HG03196 (cell line): ENCODE measurements around the gene CUL9.

Source experiments
- ATAC-seq: cut with Tn5 transposase; IDR thresholded peaks from one replicate; pipeline ENCODE4 v1.9.1; 2021; ENCODE audit not compliant: unreplicated experiment

Gene CUL9

GRCh38 chr6:43172104-43173007 lies 9.6 kb upstream of the CUL9 start:
- ATAC-seq, result no peak

- ATAC-seq, result no peak
These were observed 8.3 kb upstream of the CUL9 start for GRCh38 chr6:43173591-43174262.

- ATAC-seq, result peak; percentile 64
These were observed 7.5 kb upstream of the CUL9 start for GRCh38 chr6:43174263-43175112.

- no peak for ATAC-seq
These were observed 6.1 kb upstream of the CUL9 start for GRCh38 chr6:43175676-43176422.

DNA sequence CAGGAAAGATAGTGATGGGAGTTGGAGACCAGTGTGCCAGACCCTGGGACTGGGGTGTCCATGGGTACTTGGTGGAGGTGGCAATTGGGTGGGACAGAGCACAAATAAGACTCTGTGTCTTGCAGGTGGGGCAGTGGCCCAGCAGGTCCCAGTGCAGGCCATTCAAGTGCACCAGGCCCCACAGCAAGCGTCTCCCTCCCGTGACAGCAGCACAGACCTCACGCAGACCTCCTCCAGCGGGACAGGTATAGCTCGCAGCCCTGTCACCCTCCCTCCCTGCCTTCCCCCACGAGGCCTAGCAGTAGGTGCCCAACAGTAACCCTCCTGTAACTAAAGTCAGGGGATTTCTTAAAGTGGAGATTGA lies 5.6 kb upstream of the CUL9 start:
- no peak for ATAC-seq

DNA sequence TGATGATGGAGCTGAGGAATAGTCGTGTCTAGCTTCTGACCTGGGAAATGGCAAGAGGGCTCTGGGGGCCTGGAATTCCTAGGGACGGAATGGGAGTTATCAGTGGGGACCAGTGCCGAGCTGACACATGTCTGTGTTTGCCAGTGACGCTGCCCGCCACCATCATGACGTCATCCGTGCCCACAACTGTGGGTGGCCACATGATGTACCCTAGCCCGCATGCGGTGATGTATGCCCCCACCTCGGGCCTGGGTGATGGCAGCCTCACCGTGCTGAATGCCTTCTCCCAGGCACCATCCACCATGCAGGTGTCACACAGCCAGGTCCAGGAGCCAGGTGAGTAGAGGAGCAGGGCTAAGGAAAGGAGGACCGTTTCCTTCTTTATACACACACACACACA lies 3.8 kb upstream of the CUL9 start:
- ATAC-seq, result no peak

DNA sequence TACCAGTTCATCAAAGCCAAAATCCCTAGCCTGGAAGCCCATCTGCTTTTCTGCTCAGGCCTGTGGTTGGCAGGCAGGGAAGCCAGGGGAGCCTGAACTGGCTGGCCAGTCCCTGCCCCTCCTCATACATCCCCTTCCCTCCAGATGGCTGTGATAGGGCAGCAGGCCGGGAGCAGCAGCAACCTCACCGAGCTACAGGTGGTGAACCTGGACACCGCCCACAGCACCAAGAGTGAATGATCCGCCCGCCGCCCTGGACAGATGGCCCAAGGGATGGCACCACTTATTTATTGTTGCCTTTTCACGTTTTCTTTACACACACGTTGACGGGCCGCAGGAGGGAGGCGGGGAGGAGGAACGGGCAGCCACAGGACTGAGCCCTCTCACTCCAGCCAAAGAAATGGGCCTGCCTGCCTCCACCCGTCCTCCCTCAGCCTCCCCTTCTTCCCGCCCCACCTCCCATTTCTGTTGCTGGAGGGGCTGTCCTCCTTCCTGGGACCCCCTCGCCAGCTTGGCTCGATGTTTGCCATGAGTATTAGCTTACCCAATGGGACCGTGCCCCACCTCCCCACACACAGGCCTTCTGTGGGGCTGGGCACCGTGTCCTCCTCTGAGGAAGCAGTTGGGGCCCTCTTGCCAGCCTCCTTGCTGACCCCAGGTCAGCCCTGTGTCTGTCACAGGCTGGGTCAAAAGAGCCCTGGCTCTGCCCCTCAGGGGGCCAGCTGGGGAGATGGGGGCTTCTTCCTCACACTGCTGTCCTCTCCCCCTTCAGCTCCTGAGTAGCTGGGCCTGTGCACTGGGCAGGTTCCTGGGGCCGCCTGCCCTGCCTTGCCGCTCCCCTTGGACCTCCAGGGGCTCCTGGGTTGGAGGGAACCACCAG lies 2.8 kb upstream of the CUL9 start:
- no peak for ATAC-seq

- no peak for ATAC-seq
These were observed 1.9 kb upstream of the CUL9 start for GRCh38 chr6:43180058-43180457.

- ATAC-seq, result no peak
These were observed 1.0 kb upstream of the CUL9 start for GRCh38 chr6:43180985-43181384.

GRCh38 chr6:43181621-43181941 lies 415 bp upstream of the CUL9 start:
- ATAC-seq, result no peak

GRCh38 chr6:43183441-43183840 lies 1.4 kb downstream of the CUL9 start:
- no peak for ATAC-seq

DNA sequence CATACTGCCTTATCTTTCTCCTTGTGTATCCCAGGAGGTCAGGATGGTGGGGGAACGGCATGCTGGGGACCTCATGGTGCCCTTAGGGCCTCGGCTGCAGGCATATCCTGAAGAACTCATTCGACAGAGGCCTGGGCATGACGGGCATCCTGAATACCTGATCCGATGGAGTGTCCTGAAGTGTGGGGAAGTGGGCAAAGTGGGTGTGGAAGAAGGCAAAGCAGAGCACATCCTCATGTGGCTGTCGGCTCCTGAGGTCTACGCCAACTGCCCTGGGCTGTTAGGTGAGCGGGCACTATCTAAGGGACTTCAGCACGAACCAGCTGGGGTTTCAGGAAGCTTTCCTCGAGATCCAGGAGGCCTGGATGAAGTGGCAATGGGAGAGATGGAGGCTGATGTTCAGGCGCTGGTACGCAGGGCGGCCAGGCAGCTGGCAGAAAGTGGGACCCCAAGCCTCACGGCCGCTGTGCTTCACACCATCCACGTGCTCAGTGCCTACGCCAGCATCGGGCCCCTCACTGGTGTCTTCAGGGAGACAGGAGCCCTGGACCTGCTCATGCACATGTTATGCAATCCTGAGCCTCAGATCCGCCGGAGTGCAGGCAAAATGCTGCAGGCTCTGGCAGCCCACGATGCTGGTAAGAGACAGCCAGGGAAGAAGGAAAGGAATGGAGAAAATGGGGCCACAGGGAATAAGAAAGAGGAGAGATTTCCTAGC lies 2.4 kb downstream of the CUL9 start:
- no peak for ATAC-seq

GRCh38 chr6:43185391-43185985 lies 3.5 kb downstream of the CUL9 start:
- no peak for ATAC-seq

DNA sequence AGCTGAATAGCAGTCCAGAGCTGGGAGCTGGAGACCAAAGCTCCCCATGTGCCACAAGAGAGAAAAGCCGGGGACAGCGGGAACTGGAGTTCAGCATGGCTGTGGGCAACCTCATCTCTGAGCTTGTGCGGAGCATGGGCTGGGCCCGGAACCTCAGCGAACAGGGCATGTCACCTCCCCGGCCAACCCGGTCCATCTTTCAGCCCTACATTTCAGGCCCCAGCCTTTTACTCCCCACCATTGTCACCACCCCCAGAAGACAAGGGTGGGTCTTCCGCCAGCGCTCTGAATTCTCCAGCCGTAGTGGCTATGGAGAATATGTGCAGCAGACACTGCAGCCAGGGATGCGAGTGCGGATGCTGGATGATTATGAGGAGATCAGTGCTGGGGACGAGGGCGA lies 4.0 kb downstream of the CUL9 start:
- ATAC-seq, result no peak

GRCh38 chr6:43186706-43187105 lies 4.7 kb downstream of the CUL9 start:
- no peak for ATAC-seq

GRCh38 chr6:43187821-43188220 lies 5.8 kb downstream of the CUL9 start:
- no peak for ATAC-seq

DNA sequence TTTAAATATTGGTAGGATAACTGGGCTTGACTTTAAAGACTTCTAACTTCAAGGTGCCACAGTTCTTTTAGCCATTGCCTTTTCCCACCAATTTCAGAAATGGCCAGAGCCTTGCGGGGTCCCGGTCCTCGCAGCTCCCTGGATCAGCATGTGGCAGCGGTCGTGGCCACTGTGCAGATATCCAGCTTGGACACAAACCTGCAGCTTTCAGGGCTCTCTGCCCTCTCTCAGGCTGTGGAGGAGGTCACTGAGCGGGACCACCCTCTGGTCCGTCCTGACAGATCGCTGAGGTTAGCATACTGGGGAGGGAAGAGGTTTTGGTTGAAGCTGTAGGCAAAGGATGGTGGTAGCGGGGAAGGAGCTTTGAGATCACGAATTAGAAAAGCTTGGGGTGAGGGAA lies 6.4 kb downstream of the CUL9 start:
- no peak for ATAC-seq

GRCh38 chr6:43189776-43190304 lies 7.8 kb downstream of the CUL9 start:
- no peak for ATAC-seq

- no peak for ATAC-seq
These were observed 10.9 kb downstream of the CUL9 start for GRCh38 chr6:43192911-43193310.
